Stimulated activated CD4-positive, alpha-beta T cell treated with anti-CD3 and anti-CD28 coated beads, Interleukin-15, amount 100 ng/mL, for 24 hours (primary cell): Measurements from ENCODE around the gene ITIH5.
"Not testable (repeated sequence)": the region's sequence is repeated elsewhere in the genome, so short reads cannot be mapped to it uniquely, and the experiment has no call there.

Source experiments
- DNase-seq: peaks from one replicate; pipeline ENCODE4 v3.0.0-alpha.2; 2020

Gene ITIH5

DNA sequence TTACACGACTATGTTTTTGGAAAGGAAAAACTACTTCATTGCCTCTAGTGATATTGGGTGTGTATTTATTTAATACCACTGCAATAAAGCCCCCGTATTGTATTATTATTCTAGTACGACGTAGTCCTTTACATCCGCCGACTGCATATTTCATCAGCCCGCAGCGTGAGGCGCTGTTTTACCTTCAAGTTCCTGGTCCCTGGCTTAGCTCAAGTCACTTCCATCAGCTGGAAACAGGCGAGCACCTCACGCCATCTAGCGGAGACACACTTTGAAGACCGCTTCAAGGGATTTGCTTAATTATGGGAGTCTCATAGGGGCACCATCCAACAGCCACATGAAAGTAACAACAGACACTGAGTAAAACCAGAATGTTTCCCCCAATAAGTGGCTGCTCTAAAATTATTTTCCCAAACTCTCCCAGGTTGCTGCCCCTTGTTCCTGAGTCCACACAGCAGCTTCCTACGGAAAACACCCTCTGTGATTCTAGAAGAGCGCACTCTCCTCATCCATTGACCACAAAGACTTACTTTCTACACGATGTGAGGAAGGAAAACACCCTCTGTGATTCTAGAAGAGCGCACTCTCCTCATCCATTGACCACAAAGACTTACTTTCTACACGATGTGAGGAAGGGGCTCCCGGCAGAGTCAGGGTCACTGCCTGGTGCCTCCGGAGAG lies 20.6 kb upstream of the ITIH5 start:
- peak; percentile 85 for DNase-seq

DNA sequence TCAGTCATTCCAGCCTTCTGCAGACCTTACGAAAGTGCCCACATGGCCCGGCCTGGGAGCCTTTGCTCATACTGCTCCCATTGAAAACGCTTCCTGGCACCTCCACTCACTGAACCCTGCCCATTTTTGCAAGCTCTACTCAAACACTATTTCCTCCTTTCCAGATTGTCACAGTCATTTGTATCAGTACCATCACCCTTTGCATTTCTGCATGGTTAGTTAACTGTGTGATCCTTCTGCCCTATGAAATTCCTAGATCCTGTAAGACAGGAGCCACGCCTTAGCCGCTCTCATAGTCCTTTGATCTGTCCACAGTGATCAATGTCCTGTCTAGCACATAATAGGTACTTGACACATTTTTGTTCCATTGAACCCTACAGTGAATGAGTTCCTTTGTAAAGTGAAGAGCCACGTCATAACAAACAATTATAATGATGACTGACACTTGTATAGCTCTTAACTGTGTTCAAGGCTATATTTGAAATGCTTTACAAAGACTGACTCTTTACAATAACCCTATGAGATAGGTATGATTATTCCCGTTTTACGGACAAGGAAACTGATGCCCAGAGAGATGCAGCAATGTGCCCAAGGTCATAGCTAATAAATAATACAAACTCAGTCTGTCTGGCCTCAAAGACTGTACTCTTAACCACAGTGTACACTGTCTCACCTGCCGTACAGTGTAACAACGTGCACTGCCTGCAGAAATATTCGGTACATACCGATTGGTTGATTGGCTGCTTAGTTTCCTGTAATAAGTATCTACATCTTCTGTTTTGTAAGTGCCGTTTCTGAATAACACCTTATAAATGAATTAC lies 19.8 kb upstream of the ITIH5 start:
- no peak for DNase-seq

DNA sequence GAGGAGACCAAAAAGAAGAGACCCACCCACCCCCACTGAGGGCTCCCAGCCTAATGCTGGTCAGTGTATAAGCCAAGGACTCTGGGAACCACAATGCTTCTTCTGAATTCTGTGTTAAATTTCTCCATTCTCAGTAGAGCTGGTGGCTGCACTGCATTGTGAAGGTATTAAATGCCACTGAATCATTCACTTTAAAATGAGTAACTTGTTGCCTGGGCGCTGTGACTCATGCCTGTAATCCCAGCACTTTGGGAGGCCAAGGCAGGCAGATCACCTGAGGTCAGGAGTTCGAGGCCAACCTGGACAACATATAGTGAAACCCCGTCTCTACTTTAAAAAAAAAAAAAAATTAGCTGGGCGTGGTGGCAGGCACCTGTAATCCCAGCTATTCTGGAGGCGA lies 13.3 kb upstream of the ITIH5 start:
- not testable (repeated sequence) for DNase-seq

DNA sequence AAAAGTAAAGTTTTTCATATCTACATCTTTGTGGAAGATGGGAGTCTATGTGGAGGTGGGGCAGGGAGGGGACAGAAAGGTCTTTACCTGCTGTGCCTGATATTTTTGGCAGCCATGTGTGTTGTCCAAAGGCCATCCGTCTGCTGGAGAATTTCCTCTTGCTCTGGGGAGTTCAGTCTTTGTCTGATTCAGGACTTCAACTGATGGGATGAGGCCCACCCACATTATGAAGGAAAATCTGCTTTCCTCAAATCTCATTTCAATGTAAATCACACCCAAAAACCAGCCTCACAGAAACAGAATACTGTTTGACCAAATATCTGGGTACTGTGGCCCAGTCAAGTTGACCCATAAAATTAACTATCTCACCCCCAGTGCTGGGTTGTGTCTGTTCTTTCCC lies 12.5 kb upstream of the ITIH5 start:
- no peak for DNase-seq

DNA sequence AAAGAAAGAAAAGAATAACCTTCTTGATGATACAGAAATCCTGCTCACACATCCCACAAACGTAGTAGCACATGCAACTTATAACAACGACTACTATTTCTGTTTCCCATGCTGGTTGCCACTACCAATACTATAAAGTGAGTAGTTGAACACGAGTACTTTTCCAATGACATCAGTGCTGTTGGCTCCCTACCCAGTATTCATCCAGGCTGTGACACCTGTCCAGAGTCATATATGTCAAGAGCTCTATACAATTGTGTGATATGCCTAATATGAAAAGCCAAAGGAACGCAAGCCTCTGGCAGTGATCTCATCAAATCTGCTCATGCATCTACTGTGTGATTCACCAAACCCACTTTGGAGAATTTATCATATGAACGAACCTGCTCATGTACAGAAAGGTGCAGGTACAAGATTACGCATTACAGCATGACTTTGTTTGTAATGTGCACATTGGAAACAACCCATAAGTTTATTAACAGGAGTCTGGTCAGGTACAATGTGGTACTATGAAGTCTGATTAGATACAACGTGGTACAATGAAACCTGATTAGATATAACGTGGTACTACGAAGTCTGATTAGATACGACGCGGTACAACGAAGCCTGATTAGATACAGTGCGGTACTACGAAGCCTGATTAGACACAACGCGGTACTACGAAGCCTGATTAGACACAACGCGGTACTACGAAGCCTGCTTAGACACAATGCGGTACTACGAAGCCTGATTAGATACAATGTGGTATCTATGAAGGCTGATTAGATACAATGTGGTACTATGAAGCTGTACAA lies 5.8 kb upstream of the ITIH5 start:
- no peak for DNase-seq

DNA sequence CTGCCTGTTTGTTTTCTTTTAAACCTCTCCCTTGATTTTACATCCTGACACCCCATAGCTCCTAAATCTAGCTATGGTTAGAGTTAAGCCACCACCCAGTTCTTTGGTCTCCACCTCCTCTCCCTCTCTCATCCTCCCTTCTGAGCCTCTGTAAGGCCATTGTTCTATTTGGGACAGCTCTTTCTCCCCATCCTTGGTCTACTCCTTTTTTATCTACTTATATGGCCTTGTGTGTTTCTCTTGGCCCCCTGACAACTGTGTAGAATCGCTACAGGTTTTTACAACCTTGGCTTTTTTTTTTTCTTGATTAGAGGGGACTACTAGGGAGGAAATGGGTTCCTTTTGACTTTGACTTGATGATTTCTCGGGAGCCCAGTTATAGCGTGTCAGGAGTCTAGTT lies 3.4 kb upstream of the ITIH5 start:
- no peak for DNase-seq

DNA sequence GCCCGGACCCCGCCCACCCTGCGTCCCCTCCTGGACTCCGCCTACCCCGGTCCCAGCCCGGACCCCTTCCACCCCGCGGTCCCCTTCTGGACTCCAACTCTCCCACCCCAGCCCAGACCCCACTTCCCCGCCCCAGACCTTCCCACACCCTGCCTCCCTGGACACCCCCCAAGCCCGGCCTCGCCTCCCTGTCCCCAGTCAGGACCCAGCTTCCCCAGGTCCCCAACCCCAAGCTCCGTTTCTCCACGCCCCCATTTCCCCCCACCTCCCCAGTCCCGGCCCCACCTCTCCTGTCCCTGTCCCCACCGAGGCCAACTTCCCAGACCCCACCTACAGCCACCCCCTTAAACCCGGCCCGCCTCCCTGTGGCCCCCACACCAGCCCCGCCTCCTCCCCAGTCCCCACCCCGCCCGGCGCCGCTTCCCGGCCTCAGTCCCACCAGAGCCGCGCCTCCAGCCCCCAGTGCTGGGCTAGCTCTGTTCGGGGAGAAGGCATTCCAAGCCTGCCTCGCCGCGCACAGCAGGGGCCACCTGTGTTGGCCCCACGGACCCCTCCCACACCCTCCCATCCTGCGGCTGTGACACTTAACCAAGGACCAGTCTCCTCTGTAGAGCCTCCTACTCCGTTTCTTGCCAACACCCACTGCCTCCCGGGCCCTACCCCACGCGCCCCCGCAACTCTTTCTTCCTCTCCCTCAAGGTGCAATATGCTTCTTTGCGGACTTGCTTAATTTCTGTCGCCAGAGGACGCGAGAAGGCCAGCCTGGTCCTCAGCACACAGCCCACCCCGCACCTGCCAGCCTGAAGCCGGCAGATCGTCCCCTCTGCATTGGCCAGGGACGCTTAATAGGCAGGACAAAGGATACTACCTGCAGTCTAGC lies 736 bp upstream of the ITIH5 start:
- DNase-seq: peak; percentile 8

DNA sequence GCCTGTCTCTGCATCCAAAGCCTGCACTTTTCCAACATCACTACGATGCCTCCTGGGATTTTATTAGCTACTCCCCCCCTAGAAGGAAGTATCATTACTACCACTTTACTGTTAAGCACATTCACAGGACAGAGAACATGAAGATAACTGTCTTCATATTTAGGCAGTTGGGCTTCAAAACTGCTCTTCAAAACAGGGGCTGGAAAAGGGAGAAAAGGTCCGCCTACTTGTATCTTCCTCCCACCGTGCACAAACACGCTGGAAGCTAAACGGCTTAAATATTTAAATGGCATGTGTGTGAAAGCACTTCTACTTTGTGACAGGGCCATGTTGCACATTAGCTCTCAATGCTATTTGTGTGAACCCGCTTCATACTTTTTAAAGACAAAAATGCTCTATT lies 999 bp downstream of the ITIH5 start:
- no peak for DNase-seq

DNA sequence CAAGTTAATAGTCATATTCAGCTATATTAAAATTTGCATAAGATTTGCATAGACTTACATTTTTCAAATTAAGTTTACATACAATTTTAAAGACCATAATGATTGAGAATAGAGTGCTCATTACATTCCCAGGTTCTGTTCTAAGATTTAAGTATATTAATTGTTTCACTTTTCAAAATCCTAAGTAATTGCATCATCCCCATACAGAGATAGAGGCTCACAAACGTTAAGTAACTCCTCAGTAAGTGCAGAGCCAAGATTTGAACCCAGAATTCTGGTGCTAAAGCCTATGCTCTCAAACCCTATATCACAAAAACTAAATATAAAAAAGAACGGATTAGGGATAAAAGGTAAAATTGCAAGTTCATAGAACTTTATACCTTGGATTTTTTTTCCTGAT lies 2.1 kb downstream of the ITIH5 start:
- DNase-seq: no peak

DNA sequence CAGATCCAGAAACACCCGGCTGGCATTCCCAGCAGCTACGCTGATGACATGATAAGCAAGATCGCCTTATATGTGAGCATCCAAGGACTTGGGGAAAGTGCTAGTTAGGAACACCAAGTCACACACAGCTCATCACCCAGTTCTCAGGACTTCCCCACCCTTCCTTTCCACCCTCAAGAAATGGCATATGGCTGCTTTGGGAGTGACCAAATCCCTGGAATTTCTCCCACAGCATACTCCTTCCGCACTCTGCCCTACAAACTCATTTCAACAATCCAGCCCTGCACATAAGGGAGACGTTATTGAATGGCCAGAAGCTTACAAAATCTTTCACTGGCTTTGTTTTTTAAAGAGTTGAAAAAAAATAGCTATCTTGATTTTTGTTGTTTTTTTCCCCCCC lies 4.2 kb downstream of the ITIH5 start:
- DNase-seq: no peak

DNA sequence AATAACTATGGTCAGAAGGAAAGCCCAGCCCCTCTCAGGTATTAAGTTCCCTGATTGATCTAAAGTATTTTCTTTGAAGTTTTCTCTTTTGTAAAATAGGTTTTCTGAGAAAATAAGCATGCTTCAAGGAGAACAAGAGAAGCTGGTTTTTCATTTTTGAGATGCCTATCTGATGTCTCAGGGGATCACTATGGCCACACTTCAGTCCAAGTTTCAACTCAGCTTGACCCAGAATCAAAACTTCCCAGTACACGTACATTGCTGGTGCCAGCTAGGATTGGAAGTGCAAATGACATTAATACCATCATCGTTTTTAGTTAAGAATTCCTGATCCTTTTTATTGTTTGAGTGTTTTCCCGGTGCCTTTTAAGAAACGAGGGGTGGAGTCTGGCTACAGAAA lies 7.2 kb downstream of the ITIH5 start:
- no peak for DNase-seq

DNA sequence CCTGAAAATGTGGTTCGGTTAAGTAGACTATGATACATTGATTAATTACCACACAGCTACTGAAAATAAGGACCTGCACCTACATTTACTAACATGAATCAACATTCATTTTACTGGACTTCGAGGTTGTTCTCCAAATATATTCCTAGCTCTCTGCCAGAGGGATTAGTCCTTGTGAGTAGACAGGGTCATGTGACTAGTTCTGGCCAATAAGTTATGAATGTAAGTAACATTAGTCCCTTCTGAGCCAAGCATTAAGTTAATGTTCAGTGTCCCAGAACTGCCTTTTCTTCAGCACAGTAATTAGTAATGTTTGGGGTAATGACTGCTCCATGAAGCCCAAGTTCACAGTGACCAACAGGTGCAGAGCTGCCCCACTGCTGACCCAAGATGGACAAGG lies 9.2 kb downstream of the ITIH5 start:
- DNase-seq: no peak

DNA sequence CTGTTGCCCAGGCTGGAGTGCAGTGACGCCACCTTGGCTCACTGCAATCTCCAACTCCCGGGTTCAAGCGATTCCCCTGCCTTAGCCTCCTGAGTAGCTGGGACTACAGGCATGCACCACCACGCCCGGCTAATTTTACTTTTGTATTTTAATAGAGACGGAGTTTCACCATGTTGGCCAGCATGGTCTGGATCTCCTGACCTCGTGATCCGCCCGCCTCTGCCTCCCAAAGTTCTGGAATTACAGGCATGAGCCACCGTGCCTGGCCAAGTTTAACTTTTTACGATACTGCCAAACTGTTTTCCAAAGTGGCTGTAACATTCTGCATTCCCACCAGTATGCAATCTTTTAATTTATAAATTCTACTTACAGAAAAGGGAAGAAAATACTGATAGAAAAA lies 9.7 kb downstream of the ITIH5 start:
- not testable (repeated sequence) for DNase-seq

DNA sequence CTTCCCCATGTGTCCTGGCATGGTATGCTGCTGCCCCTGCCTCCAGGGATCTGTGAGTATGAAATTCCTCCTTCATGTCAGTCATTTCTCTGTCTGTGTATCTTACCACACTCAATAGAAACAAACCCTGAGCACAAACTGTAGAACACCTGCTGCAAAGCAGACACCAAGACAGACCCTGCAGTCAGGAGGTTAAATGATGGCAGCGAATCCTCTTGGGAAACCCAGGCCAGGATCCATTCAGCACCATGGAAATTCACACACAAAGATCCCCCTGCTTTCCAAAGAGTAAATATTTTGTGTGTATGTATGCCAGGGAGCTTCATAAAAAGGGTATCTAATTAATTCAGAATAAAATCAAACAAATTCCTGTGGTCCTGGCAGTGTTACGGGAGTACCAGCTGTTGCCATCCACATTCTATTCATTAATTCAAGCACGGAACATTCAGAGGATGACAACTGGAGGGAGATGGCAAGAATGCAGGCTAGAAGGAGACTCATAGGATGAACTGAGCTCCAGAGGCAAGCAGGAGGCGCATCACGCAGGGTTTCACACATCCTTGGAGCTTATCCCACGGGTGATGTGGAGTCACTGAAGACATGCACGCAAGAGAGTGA lies 14.8 kb downstream of the ITIH5 start:
- DNase-seq: no peak

DNA sequence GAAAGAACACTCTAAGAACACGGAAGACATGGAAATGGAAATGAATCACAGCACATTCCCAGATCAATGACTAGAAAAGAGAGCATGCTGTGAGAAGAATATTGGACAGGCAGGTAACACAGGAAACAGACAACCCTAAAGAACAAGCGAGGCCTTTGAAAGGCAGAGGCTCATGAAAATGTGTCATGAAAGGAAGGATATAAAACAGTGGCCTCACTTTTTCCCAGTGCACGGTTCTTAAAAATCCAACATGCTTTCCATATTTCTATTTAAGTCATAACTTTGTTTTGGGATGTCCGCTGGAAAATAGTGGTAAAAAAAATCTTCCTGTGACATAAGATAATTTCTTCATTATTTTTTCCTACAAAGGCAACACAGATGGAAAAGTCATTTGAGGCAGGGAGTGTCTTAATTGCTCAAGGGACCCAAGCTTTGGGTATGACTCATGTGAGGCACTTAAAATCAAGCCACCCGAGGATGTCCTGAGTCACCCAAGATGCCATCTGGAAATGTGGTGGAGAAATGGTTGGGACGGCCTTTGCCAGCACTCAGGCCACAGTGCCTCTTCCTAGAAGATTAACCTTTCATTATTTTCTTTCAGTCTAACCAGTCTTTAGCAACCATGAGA lies 17.0 kb downstream of the ITIH5 start:
- DNase-seq: no peak

DNA sequence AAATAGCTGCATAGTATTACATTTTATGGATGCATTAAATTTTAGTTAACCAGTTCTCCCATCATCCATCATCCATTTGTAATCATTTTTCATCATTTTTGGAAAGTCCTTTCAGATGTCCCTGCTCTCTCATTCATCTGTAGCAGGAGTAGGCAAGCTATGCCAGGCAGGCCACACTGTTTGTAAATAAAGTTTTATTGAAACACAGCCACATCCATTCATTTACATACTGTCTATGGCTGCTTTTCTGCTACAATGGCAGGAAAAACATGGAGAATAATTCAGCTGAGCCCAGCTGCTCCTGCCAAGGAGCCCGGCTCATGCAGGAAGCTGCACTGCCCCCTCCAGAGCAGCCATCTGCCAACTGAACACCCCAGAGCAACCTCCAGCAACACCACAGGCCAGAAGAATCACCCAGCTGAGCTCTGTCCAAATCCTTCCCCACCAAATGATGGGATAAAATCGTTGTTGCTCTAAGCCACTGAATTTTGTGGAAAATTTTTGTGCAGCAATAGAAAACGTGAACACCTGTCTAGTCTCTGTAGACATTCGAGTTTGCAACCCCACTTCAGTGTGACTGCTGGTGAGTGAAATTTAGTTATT lies 19.6 kb downstream of the ITIH5 start:
- DNase-seq: no peak

DNA sequence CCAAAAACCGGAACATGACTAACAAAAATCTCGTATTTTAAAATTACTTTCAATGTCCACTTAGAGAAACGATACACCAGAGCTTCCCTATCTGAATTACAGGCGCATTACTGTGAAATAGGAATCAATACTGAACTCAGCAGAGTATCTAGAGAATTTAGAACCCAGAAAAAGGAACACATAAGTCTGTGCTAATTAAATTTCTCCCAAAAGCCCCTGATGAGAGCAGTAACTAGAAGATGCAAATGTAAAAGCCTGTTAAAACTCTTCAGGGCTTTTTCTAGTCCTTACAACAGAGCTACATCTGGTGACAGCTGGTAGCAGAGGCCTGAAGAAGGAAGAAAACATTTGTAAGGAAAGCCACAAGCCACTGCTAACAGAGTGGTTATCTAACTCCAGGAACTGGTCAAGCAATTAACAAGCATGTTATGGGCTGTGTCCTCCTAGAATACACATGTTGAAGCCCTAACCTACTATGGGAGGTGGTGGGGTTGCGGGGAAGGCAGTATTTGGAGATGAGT lies 24.2 kb downstream of the ITIH5 start:
- no peak for DNase-seq

DNA sequence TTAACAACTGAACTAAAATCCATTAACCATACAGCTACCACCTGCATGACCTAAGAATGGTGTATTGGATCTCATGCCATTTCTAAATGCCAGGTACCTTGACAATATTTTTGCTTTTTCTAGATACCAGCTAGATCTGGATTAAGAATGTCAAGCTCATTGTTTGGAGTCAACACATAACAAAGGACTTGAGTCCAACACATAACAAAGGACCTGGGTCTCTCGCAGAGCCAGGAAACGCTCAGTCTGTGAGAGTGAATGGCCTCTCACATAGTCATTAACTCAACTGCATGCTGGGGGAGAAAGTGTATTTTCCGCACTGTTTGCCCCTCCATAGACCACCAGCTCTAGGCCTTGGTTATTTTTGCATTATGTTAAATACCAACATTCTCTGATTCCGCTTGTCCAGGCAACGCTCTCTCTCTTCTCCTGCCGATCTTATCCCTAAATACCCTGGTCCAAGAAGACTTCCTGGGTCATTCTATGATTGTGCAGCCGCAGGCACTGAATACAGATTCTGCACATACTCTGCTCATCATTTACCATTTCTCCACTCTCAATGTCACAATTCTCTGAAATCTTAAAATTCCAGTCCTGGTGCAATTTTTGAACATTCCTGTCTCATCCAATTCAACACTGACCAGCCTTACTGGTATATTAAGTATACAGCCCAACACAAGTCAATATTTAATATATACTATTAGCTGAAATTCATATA lies 31.2 kb downstream of the ITIH5 start:
- no peak for DNase-seq

DNA sequence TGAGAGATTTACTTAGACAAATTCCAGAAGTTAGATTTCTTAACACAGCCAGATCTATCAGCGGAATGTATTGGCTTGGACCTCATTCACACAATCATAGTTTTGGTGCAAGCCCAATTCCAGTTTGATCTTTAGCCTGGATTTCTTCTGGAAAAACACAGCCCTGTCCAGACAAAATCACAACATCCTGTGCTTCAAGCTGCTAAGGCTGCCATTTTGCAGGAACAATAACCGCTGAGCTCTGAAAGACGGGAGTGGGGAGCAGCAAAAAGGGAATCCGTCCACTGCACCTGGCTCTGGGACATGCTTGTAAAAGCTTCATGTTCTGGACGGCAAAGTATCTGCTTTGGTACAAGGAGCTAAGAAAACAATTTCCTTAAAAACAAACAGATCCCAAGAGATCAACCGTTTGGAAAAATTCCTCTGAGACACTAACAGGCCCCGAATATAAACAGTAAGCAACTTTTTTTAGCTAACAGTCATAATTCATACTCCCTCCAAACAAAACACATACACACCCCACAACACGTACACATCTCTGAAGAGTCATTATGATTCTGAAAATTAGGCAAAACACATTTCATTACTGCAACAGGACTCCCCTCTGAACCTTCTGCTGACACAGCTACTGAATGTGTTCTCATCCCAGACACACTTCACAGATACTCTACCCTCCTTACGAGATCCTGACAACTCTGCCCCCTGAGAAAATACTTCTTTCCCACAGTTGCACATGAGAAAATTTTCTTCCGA lies 32.4 kb downstream of the ITIH5 start:
- DNase-seq: no peak

DNA sequence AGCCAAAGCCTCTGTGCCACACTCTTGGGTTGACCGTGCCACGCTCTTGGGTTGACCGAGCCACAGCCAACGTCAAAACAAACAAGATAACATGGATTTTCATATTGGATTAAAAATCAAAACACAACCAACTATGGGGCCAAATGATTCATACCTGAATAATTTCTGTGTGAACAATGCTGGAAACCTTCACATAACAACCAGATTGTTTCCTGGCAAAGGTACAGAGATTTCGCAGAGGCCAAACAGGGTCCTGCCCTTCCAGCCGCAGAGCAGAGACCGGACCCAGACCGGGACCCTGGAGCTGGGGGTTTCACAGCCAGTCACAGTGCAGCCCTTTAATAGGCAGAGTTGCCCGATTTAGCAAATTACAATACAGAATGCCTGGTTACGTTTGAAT lies 40.5 kb downstream of the ITIH5 start:
- no peak for DNase-seq
